ENCODE results near the gene PCDHGA12. TPM values are rescaled to one million over a fixed set of nuclear protein-coding genes. Genes with fewer than 3 reads are reported as not detected.
"Not testable (repeated sequence)": the region's sequence is repeated elsewhere in the genome, so short reads cannot be mapped to it uniquely, and the experiment has no call there.

PCDHGA12 gene
- total and polyA plus RNA-seq, 2 donors (not counting 1 experiment from before 2014, with no cell fraction given): 11.9 to 13.7 TPM

- Histone ChIP-seq H3K27me3 (ENCODE audit: control insufficient read depth, insufficient read depth, low read length) (peaks cover 3% of the 10 kb centered on the region), H3K79me2 (ENCODE audit: control insufficient read depth, insufficient read depth, low read length) (no peaks in the 10 kb centered on the region), H3K4me1 (ENCODE audit: control insufficient read depth, extremely low read depth, insufficient read depth, low read length) (no peaks in the 10 kb centered on the region), H3K9ac (ENCODE audit: insufficient read depth, low read length) (no peak overlapping the region), H3K36me3 (ENCODE audit: control insufficient read depth, insufficient read depth, low read length) (no peaks in the 10 kb centered on the region), H2AFZ (ENCODE audit: low read length) (no peak overlapping the region), H3K4me3 (replicated peaks in 1 of 4; ENCODE audit: control extremely low read depth in 1 of 4, insufficient read depth in 1 of 4, low read depth in 3 of 4, low read length in 4 of 4) (no peak overlapping the region), H4K20me1 (ENCODE audit: control insufficient read depth, extremely low read depth, insufficient read depth, low read length) (no peaks in the 10 kb centered on the region), H3K9me3 (ENCODE audit: control insufficient read depth, insufficient read depth, low read depth, low read length) (peaks cover 6% of the 10 kb centered on the region), H3K4me2 (ENCODE audit: extremely low read depth, insufficient read depth, low read length) (peak overlapping the region; percentile 13), H3K27ac (ENCODE audit: insufficient read depth, low read length) (no peak overlapping the region)
- no peak for DNase-seq (ENCODE audit: low read depth in 2 of 2)
- TF ChIP-seq CTCF (conservative IDR thresholded peaks at IDR 0.05 in 1 of 2, IDR thresholded peaks at IDR 0.05 in 1 of 2; ENCODE audit: low read depth in 1 of 2, low read length in 2 of 2) (no peak), EZH2 (IDR thresholded peaks at IDR 0.05; ENCODE audit: low read length, missing control alignments) (no peak)
Observed at GRCh38 chr5:141411575-141411974, 18.7 kb upstream of the PCDHGA12 start.

- H4K20me1 ChIP-seq (ENCODE audit: control insufficient read depth, extremely low read depth, insufficient read depth, low read length): no peaks in the 10 kb centered on the region
- no peak within 1 kb of the TSS for H3K27ac ChIP-seq (ENCODE audit: insufficient read depth, low read length)
- H3K9ac ChIP-seq (ENCODE audit: insufficient read depth, low read length): no peak within 1 kb of the TSS
- H3K4me2 ChIP-seq (ENCODE audit: extremely low read depth, insufficient read depth, low read length): peak within 1 kb of the TSS; percentile 68
- no peaks in the 10 kb centered on the region for H3K4me1 ChIP-seq (ENCODE audit: control insufficient read depth, extremely low read depth, insufficient read depth, low read length)
- peaks cover 3% of the 10 kb centered on the region for H3K27me3 ChIP-seq (ENCODE audit: control insufficient read depth, insufficient read depth, low read length)
- DNase-seq (ENCODE audit: low read depth in 2 of 2): peak; percentile 65 to 81
- TF ChIP-seq EZH2 (IDR thresholded peaks at IDR 0.05; ENCODE audit: low read length, missing control alignments) (no peak), CTCF (conservative IDR thresholded peaks at IDR 0.05 in 1 of 2, IDR thresholded peaks at IDR 0.05 in 1 of 2; ENCODE audit: low read depth in 1 of 2, low read length in 2 of 2) (peak; percentile 58 to 68)
- no peaks in the 10 kb centered on the region for H3K36me3 ChIP-seq (ENCODE audit: control insufficient read depth, insufficient read depth, low read length)
- H2AFZ ChIP-seq (ENCODE audit: low read length): no peak within 1 kb of the TSS
- no peaks in the 10 kb centered on the region for H3K79me2 ChIP-seq (ENCODE audit: control insufficient read depth, insufficient read depth, low read length)
- H3K9me3 ChIP-seq (ENCODE audit: control insufficient read depth, insufficient read depth, low read depth, low read length): peaks cover 6% of the 10 kb centered on the region
- peak within 1 kb of the TSS; percentile 26 to 69 (median 46) for H3K4me3 ChIP-seq (replicated peaks in 1 of 4; ENCODE audit: control extremely low read depth in 1 of 4, insufficient read depth in 1 of 4, low read depth in 3 of 4, low read length in 4 of 4)
Observed at GRCh38 chr5:141412854-141413539, 17.3 kb upstream of the PCDHGA12 start, which contains the start of gene PCDHGA10. Gene PCDHGA10, plus strand, starts transcription at chr5:141412987. Its CDS starts 189 bp downstream, at chr5:141413176.

- peak overlapping the region; percentile 47 for H3K4me2 ChIP-seq (ENCODE audit: extremely low read depth, insufficient read depth, low read length)
- H3K27ac ChIP-seq (ENCODE audit: insufficient read depth, low read length): no peak overlapping the region
- H3K4me1 ChIP-seq (ENCODE audit: control insufficient read depth, extremely low read depth, insufficient read depth, low read length): no peaks in the 10 kb centered on the region
- no peaks in the 10 kb centered on the region for H3K36me3 ChIP-seq (ENCODE audit: control insufficient read depth, insufficient read depth, low read length)
- peaks cover 6% of the 10 kb centered on the region for H3K9me3 ChIP-seq (ENCODE audit: control insufficient read depth, insufficient read depth, low read depth, low read length)
- H4K20me1 ChIP-seq (ENCODE audit: control insufficient read depth, extremely low read depth, insufficient read depth, low read length): no peaks in the 10 kb centered on the region
- TF ChIP-seq CTCF (conservative IDR thresholded peaks at IDR 0.05 in 1 of 2, IDR thresholded peaks at IDR 0.05 in 1 of 2; ENCODE audit: low read depth in 1 of 2, low read length in 2 of 2) (no peak), EZH2 (IDR thresholded peaks at IDR 0.05; ENCODE audit: low read length, missing control alignments) (no peak)
- no peaks in the 10 kb centered on the region for H3K79me2 ChIP-seq (ENCODE audit: control insufficient read depth, insufficient read depth, low read length)
- H2AFZ ChIP-seq (ENCODE audit: low read length): no peak overlapping the region
- peaks cover 3% of the 10 kb centered on the region for H3K27me3 ChIP-seq (ENCODE audit: control insufficient read depth, insufficient read depth, low read length)
- H3K9ac ChIP-seq (ENCODE audit: insufficient read depth, low read length): no peak overlapping the region
- H3K4me3 ChIP-seq (replicated peaks in 1 of 4; ENCODE audit: control extremely low read depth in 1 of 4, insufficient read depth in 1 of 4, low read depth in 3 of 4, low read length in 4 of 4): peak overlapping the region; percentile 26 to 69 (median 46)
- DNase-seq (ENCODE audit: low read depth in 2 of 2): no peak
Observed at GRCh38 chr5:141413540-141414069, 16.7 kb upstream of the PCDHGA12 start.

GRCh38 chr5:141414548-141415274 is 15.6 kb upstream of the PCDHGA12 start:
- not testable (repeated sequence) for H3K4me2 ChIP-seq (ENCODE audit: extremely low read depth, insufficient read depth, low read length); H4K20me1 ChIP-seq (ENCODE audit: control insufficient read depth, extremely low read depth, insufficient read depth, low read length); H3K4me1 ChIP-seq (ENCODE audit: control insufficient read depth, extremely low read depth, insufficient read depth, low read length)

More at GRCh38 chr5:141414548-141415274, 15.6 kb upstream of the PCDHGA12 start:
- H3K9me3 ChIP-seq (ENCODE audit: control insufficient read depth, insufficient read depth, low read depth, low read length); H2AFZ ChIP-seq (ENCODE audit: low read length); H3K9ac ChIP-seq (ENCODE audit: insufficient read depth, low read length); H3K4me3 ChIP-seq (replicated peaks in 1 of 4; ENCODE audit: control extremely low read depth in 1 of 4, insufficient read depth in 1 of 4, low read depth in 3 of 4, low read length in 4 of 4); H3K27me3 ChIP-seq (ENCODE audit: control insufficient read depth, insufficient read depth, low read length); DNase-seq (ENCODE audit: low read depth in 2 of 2); H3K27ac ChIP-seq (ENCODE audit: insufficient read depth, low read length); H3K36me3 ChIP-seq (ENCODE audit: control insufficient read depth, insufficient read depth, low read length); H3K79me2 ChIP-seq (ENCODE audit: control insufficient read depth, insufficient read depth, low read length): not testable (repeated sequence)

Data from fibroblast of lung (primary cell).